K562 (cell line): ENCODE results near the gene ARF1. TPM values are rescaled to one million over a fixed set of nuclear protein-coding genes. Genes with fewer than 3 reads are reported as not detected.

Experiments used
- ATAC-seq: fragments of 200-7000 bp; cut with Tn5 transposase; 3 replicates; pipeline ENCODE4 v1.9.1; 2020; ENCODE audit warnings: moderate library complexity
- BruUV-seq: library from RNA; stranded (reverse); fragments of 400-500 nt; replicated peaks from 2 replicates; lab custom pipeline; 2021; lab: Mats Ljungman, UMichigan
- CTCF ChIA-PET: fragments of 300-600 bp; formaldehyde crosslinking; extraction: SDS; loops from one replicate; lab custom pipeline; 2021; ENCODE audit warnings: low intra/inter-chr PET ratio; lab: Yijun Ruan, JAX
- POLR2A ChIA-PET: fragments of 300-600, 350-650 bp; sonication (Branson Sonifier 250); formaldehyde crosslinking; extraction: SDS; loops from one replicate; lab custom pipeline; 2021; ENCODE audit warnings: antibody characterized with exemption, inconsistent platforms; lab: Yijun Ruan, JAX
- DNase-seq, 4 experiments: peaks; one replicate each; pipeline versions ENCODE4 v3.0.0 to v3.0.0-alpha.2; 2011 to 2018; ENCODE audit warnings: low spot score in 3 of 4, mixed read lengths in 3 of 4; ENCODE audit errors: extremely low read depth in 1 of 4
- FAIRE-seq: peaks from 2 replicates; lab custom pipeline; 2011; peaks lifted over from hg19 to GRCh38; lab: Jason Lieb, UNC
- H2AFZ ChIP-seq: 2 replicates; pipeline ENCODE4 v1.6.0; 2011; ENCODE audit warnings: low read depth, low read length, control low read depth, inconsistent platforms
- H3K27ac ChIP-seq: fragments of 200-600 bp; 3 replicates; pipeline ENCODE4 v1.8.0; 2011; ENCODE audit warnings: low read depth, mild to moderate bottlenecking, control low read depth, inconsistent platforms, low read length, moderate library complexity, mixed read lengths; ENCODE audit errors: extremely low read depth
- H3K27me3 ChIP-seq, 2 experiments: fragments of 300-600 bp in 1 of 2; 2 replicates in 1 of 2; 3 replicates in 1 of 2; pipeline versions ENCODE4 v1.6.0 to v1.8.0; 2011; ENCODE audit warnings: inconsistent platforms in 2 of 2, low read length in 2 of 2, mild to moderate bottlenecking in 1 of 2, mixed read lengths in 1 of 2, moderate library complexity in 1 of 2; ENCODE audit not compliant: control insufficient read depth in 2 of 2, insufficient read depth in 2 of 2
- H3K36me3 ChIP-seq: fragments of 300-600 bp; 3 replicates; pipeline ENCODE4 v1.8.0; 2011; ENCODE audit warnings: mild to moderate bottlenecking, low read length, inconsistent platforms; ENCODE audit not compliant: control insufficient read depth, insufficient read depth
- H3K4me1 ChIP-seq, 2 experiments: fragments of 200-600 bp in 1 of 2; replicated peaks in 1 of 2; 2 replicates in 1 of 2; 3 replicates in 1 of 2; pipeline versions ENCODE4 v1.5.1 to v1.8.0; 2011; ENCODE audit warnings: inconsistent platforms in 2 of 2, low read length in 2 of 2, mild to moderate bottlenecking in 1 of 2, mixed read lengths in 1 of 2, moderate library complexity in 1 of 2; ENCODE audit not compliant: control insufficient read depth in 2 of 2, insufficient read depth in 2 of 2
- H3K4me2 ChIP-seq: 2 replicates; pipeline ENCODE4 v1.6.1; 2011; ENCODE audit warnings: low read length, control low read depth, inconsistent platforms, mixed read lengths; ENCODE audit not compliant: insufficient read depth
- H3K4me3 ChIP-seq: fragments of 200-600 bp; sonication (generic), shearing (Covaris generic); 2 replicates; pipeline ENCODE4 v1.5.1; 2016; ENCODE audit warnings: control low read depth, inconsistent platforms
- H3K79me2 ChIP-seq: fragments of 200-600 bp; 3 replicates; pipeline ENCODE4 v1.8.0; 2011; ENCODE audit warnings: low read length, inconsistent platforms; ENCODE audit not compliant: control insufficient read depth, insufficient read depth
- H3K9ac ChIP-seq, 2 experiments: 2 replicates each; pipeline versions ENCODE4 v1.6.0 to v1.6.1; 2011; ENCODE audit warnings: low read depth in 2 of 2, low read length in 2 of 2, control low read depth in 1 of 2, inconsistent platforms in 1 of 2, mild to moderate bottlenecking in 1 of 2, mixed read lengths in 1 of 2; ENCODE audit not compliant: insufficient read depth in 1 of 2
- H3K9me1 ChIP-seq: one replicate; pipeline ENCODE4 v1.6.0; 2011; ENCODE audit warnings: inconsistent platforms, mild to moderate bottlenecking, low read length, moderate library complexity; ENCODE audit not compliant: control insufficient read depth, insufficient read depth
- H3K9me3 ChIP-seq: replicated peaks from 2 replicates; pipeline ENCODE4 v1.5.1; 2011; ENCODE audit warnings: low read depth, low read length, inconsistent platforms; ENCODE audit not compliant: control insufficient read depth, insufficient read depth
- H4K20me1 ChIP-seq: replicated peaks from 2 replicates; pipeline ENCODE4 v1.6.1; 2011; ENCODE audit warnings: low read length, inconsistent platforms, mixed read lengths; ENCODE audit not compliant: control insufficient read depth, insufficient read depth
- CTCFL ChIP-seq: IDR thresholded peaks from 2 replicates; pipeline ENCODE4 v1.6.1; 2011; ENCODE audit warnings: borderline replicate concordance, low read depth, mild to moderate bottlenecking, moderate library complexity, low read length; ENCODE audit not compliant: insufficient read depth, poor library complexity, severe bottlenecking
- EHMT2 ChIP-seq: fragments of 450-650 bp; IDR thresholded peaks from 2 replicates; pipeline ENCODE4 v1.6.1; 2018; ENCODE audit warnings: antibody characterized with exemption
- MAFK ChIP-seq: IDR thresholded peaks from 2 replicates; pipeline ENCODE4 v1.6.1; 2011; ENCODE audit warnings: low read length, improper control_type of control experiment
- PRMT5 ChIP-seq: sonication (generic); formaldehyde crosslinking; IDR thresholded peaks from 2 replicates; pipeline ENCODE4 v1.5.0; 2020; ENCODE audit warnings: missing genetic modification reagents
- SPI1 ChIP-seq: IDR thresholded peaks from 2 replicates; pipeline ENCODE4 v1.6.1; 2011; ENCODE audit warnings: low read depth, low read length, control low read depth, borderline replicate concordance
- TSHZ1 ChIP-seq: fragments of 250-450 bp; sonication (Bioruptor Pico); IDR thresholded peaks from 2 replicates; pipeline ENCODE4 v1.4.0; 2020; ENCODE audit warnings: mild to moderate bottlenecking, moderate library complexity
- ZBTB1 ChIP-seq: sonication (generic); formaldehyde crosslinking; IDR thresholded peaks from 2 replicates; pipeline ENCODE4 v1.8.1; 2023; ENCODE audit warnings: missing genetic modification reagents, low read depth, mild to moderate bottlenecking, borderline replicate concordance
- ZFP36 ChIP-seq: fragments of 150-350 bp; IDR thresholded peaks from 2 replicates; pipeline ENCODE4 v1.6.1; 2018; ENCODE audit warnings: low read length, low read depth; ENCODE audit not compliant: partially characterized antibody
- WGBS: fragments of 100-300 bp; shearing (Covaris generic); methylation state at CpG from one replicate; pipeline ENCODE4 v1.1.6; 2016; ENCODE audit warnings: low coverage, mixed read lengths; ENCODE audit not compliant: insufficient coverage; ENCODE audit errors: missing lambda C conversion rate; 5-methylcytosine and 5-hydroxymethylcytosine counted together
- in situ Hi-C: fragments of 300-500 bp; cut with MboI; formaldehyde crosslinking; loops from 4 replicates; pipeline ENCODE4 v1.15.0; 2018; ENCODE audit warnings: inconsistent platforms, mixed read lengths
- intact Hi-C: fragments of 100-400 bp; cut with micrococcal nuclease; formaldehyde crosslinking; loops from 2 replicates; pipeline ENCODE4 v1.14.2; 2022
- polyA plus RNA-seq, 8 experiments: library from polyadenylated mRNA; depleted of rRNA in 4 of 8; stranded (reverse) in 5 of 8; unstranded in 3 of 8; fragments of >200 nt; fragmentation: Nextera tagmentation in 2 of 8; fragmentation: Illumina TruSeq in 1 of 8; extraction: Ambion mirVana in 2 of 8; extraction: Trizol in 1 of 8; gene quantifications; 2 replicates each; pipeline versions ENCODE4 v1.2.1 to v1.2.3, GENCODE V29; 2011 to 2014; ENCODE audit warnings: inconsistent platforms in 1 of 8, missing spikeins in 1 of 8
- total RNA-seq, 7 experiments: library from RNA; depleted of rRNA in 6 of 7; stranded (reverse); fragments of >200 nt in 6 of 7; fragmentation: Illumina TruSeq in 2 of 7; extraction: Trizol in 2 of 7; gene quantifications; 2 replicates each; pipeline versions ENCODE4 v1.2.1 to v1.2.3, GENCODE V29; 2011 to 2021; ENCODE audit warnings: low replicate concordance in 1 of 7

ARF1 gene
- total and polyA plus RNA-seq, 9 of the 15 experiments (the other 6 are each of a cell fraction or from before 2014, with no cell fraction given) = 69.8 to 593 (median 325) TPM

- Histone ChIP-seq H4K20me1 (no peaks in the 10 kb centered on the region; the same call in 1 of the 2 replicates), H3K9me1 (no peaks in the 10 kb centered on the region), H3K4me2 (no peak overlapping the region), H3K36me3 (no peaks in the 10 kb centered on the region)
- in situ Hi-C loops = no loop called here
- 5% methylated on average over 10 of the region's 10 CpGs for WGBS
- POLR2A ChIA-PET = interaction anchor here (1.2 to 1.4 kb wide), 3 partner anchors 10 to 15 kb away, joined by 3 to 5 read pairs (median 4); partner anchors contain the start of gene ARF1
- TF ChIP-seq ZFP36 (peak; percentile 45), SPI1 (no peak)
- TF ChIP-seq, all 486 proteins: peak for 1
- ATAC-seq = no peak
- FAIRE-seq = no peak
- peaks cover 0 to 16% of the 10 kb centered on the region in 2 experiments; a peak in 2 of 5 replicates for H3K4me1 ChIP-seq
- H2AFZ ChIP-seq = no peak overlapping the region
- no peaks in the 10 kb centered on the region for H3K79me2 ChIP-seq
- H3K9ac ChIP-seq = no peak overlapping the region
- H3K27ac ChIP-seq = no peak overlapping the region
- H3K27me3 ChIP-seq = peaks cover 11 to 31% of the 10 kb centered on the region in 2 experiments; a peak in 4 of 5 replicates
- no peak overlapping the region for H3K4me3 ChIP-seq
- intact Hi-C loops = no loop called here
- BruUV-seq = no TSS peak
- CTCF ChIA-PET = no interaction called here
- peak in 1 of 4 experiments; percentile 9 for DNase-seq
- H3K9me3 ChIP-seq = no peaks in the 10 kb centered on the region
Measured at GRCh38 chr1:228066891-228067654, 15.4 kb upstream of the ARF1 start.

GRCh38 chr1:228068359-228068758 lies 14.1 kb upstream of the ARF1 start:
- CTCF ChIA-PET = no interaction called here
- no peak for DNase-seq
- peaks cover 11 to 32% of the 10 kb centered on the region in 2 experiments; a peak in 4 of 5 replicates for H3K27me3 ChIP-seq
- BruUV-seq = no TSS peak
- H3K27ac ChIP-seq = no peak overlapping the region
- FAIRE-seq = no peak
- no peaks in the 10 kb centered on the region; the same call in 1 of the 2 replicates for H4K20me1 ChIP-seq
- no peaks in the 10 kb centered on the region for H3K9me1 ChIP-seq
- peaks cover 0 to 16% of the 10 kb centered on the region in 2 experiments; a peak in 2 of 5 replicates for H3K4me1 ChIP-seq
- 2% methylated on average over 7 of the region's 7 CpGs for WGBS
- H3K4me2 ChIP-seq = no peak overlapping the region
- no peak overlapping the region for H2AFZ ChIP-seq
- H3K9ac ChIP-seq = no peak overlapping the region
- POLR2A ChIA-PET = no interaction called here
- H3K4me3 ChIP-seq = no peak overlapping the region
- H3K36me3 ChIP-seq = no peaks in the 10 kb centered on the region
- no peaks in the 10 kb centered on the region for H3K9me3 ChIP-seq
- no peak for ATAC-seq
- in situ Hi-C loops = no loop called here
- no peaks in the 10 kb centered on the region for H3K79me2 ChIP-seq
- intact Hi-C loops = no loop called here
- TF ChIP-seq CTCFL (no peak), TSHZ1 (CRISPR knock-in tag) (no peak), MAFK (no peak), ZBTB1 (CRISPR knock-in tag) (no peak), EHMT2 (no peak), PRMT5 (CRISPR knock-in tag) (no peak)
